Gastroesophageal sphincter (tissue), 3 donors: ENCODE measurements around the gene ATPAF1.

Experiments used
- POLR2A ChIP-seq, 2 donors: fragments of 450-650 bp; IDR thresholded peaks; one replicate each; pipeline ENCODE4 v1.6.1; 2017; ENCODE audit warnings: antibody characterized with exemption in 2 of 2, mild to moderate bottlenecking in 2 of 2, moderate library complexity in 1 of 2
- POLR2AphosphoS5 ChIP-seq: sonication (generic); formaldehyde crosslinking; IDR thresholded peaks from one replicate; pipeline ENCODE4 v1.6.1; 2017; ENCODE audit warnings: antibody characterized with exemption
- TF ChIP-seq, protein P1 (sequence below), 4 experiments: fragments of 200-600 bp in 2 of 4; fragments of 450-650 bp in 2 of 4; sonication (generic) in 1 of 4; IDR thresholded peaks; one replicate each; pipeline ENCODE4 v1.5.1; 2017 to 2019; ENCODE audit warnings: antibody characterized with exemption in 4 of 4, mild to moderate bottlenecking in 2 of 4, moderate library complexity in 2 of 4

- TF ChIP-seq, protein P1, sequence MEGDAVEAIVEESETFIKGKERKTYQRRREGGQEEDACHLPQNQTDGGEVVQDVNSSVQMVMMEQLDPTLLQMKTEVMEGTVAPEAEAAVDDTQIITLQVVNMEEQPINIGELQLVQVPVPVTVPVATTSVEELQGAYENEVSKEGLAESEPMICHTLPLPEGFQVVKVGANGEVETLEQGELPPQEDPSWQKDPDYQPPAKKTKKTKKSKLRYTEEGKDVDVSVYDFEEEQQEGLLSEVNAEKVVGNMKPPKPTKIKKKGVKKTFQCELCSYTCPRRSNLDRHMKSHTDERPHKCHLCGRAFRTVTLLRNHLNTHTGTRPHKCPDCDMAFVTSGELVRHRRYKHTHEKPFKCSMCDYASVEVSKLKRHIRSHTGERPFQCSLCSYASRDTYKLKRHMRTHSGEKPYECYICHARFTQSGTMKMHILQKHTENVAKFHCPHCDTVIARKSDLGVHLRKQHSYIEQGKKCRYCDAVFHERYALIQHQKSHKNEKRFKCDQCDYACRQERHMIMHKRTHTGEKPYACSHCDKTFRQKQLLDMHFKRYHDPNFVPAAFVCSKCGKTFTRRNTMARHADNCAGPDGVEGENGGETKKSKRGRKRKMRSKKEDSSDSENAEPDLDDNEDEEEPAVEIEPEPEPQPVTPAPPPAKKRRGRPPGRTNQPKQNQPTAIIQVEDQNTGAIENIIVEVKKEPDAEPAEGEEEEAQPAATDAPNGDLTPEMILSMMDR (IDR thresholded peaks at IDR 0.05), result no peak
- TF ChIP-seq POLR2A (IDR thresholded peaks at IDR 0.05) (no peak), POLR2AphosphoS5 (no peak)
Measured at GRCh38 chr1:46652321-46653100, 15.7 kb downstream of the ATPAF1 start.
